HCT116 (cell line): ENCODE measurements around the gene SRCAP. TPM values are rescaled to one million over a fixed set of nuclear protein-coding genes. Genes with fewer than 3 reads are reported as not detected.

ENCODE experiments used
- ATAC-seq: fragments of 200-7000 bp; cut with Tn5 transposase; 2 replicates; pipeline ENCODE4 v1.9.1; 2020; ENCODE audit warnings: mild to moderate bottlenecking, moderate library complexity
- BruUV-seq: library from RNA; stranded (reverse); fragments of 400-500 nt; replicated peaks from 2 replicates; lab custom pipeline; 2021; lab: Mats Ljungman, UMichigan
- CTCF ChIA-PET: fragments of 300-600 bp; sonication (Branson Sonifier 250); formaldehyde crosslinking; loops from one replicate; lab custom pipeline; 2021; ENCODE audit warnings: antibody characterized with exemption; lab: Charles Lee
- POLR2A ChIA-PET: fragments of 300-600, 350-600 bp; sonication (Branson Sonifier 250); formaldehyde crosslinking; loops from one replicate; lab custom pipeline; 2021; ENCODE audit warnings: antibody characterized with exemption; lab: Charles Lee
- RAD21 ChIA-PET, 2 experiments: fragments of 300-600 bp; sonication (Branson Sonifier 250); formaldehyde crosslinking; loops; one replicate each; lab custom pipeline; 2023; ENCODE audit warnings: low total read pairs in 2 of 2; ENCODE audit not compliant: uncharacterized antibody in 2 of 2, unreplicated experiment in 2 of 2, low non-redundant PET in 1 of 2; lab: Charles Lee
- DNase-seq: peaks from one replicate; pipeline ENCODE4 v3.0.0-alpha.2; 2010; ENCODE audit warnings: low read depth, low spot score
- H2AFZ ChIP-seq: fragments of 200-600 bp; shearing (Covaris generic), sonication (generic); 2 replicates; pipeline ENCODE4 v1.6.1; 2017; ENCODE audit warnings: low read depth, mixed run types, mixed read lengths, antibody characterized with exemption, low read length; ENCODE audit not compliant: poor library complexity, severe bottlenecking
- H3K27ac ChIP-seq: 2 replicates; pipeline ENCODE4 v1.5.1; 2012; ENCODE audit warnings: low read depth, low read length
- H3K27me3 ChIP-seq: fragments of 200-600 bp; sonication (generic); 2 replicates; pipeline ENCODE4 v1.6.1; 2016; ENCODE audit warnings: mixed run types, low read length, mixed read lengths; ENCODE audit not compliant: insufficient read depth
- H3K36me3 ChIP-seq, 2 experiments: fragments of 200-500 bp in 1 of 2; fragments of 200-600 bp in 1 of 2; sonication (Bioruptor generic) in 1 of 2; sonication (generic) in 1 of 2; 2 replicates each; pipeline versions ENCODE4 v1.5.1 to v1.6.1; 2014 to 2016; ENCODE audit warnings: low read length in 2 of 2, inconsistent platforms in 1 of 2, mixed read lengths in 1 of 2, mixed run types in 1 of 2; ENCODE audit not compliant: insufficient read depth in 2 of 2, control insufficient read depth in 1 of 2
- H3K4me1 ChIP-seq, 2 experiments: fragments of 200-600 bp in 1 of 2; sonication (generic) in 1 of 2; 2 replicates each; pipeline versions ENCODE4 v1.5.1 to v1.6.1; 2012 to 2017; ENCODE audit warnings: low read length in 2 of 2, inconsistent platforms in 1 of 2, mild to moderate bottlenecking in 1 of 2, mixed read lengths in 1 of 2, mixed run types in 1 of 2, moderate library complexity in 1 of 2; ENCODE audit not compliant: insufficient read depth in 2 of 2, control insufficient read depth in 1 of 2
- H3K4me2 ChIP-seq: fragments of 200-600 bp; sonication (generic); 2 replicates; pipeline ENCODE4 v1.6.1; 2017; ENCODE audit warnings: mixed run types, low read length, mixed read lengths
- H3K4me3 ChIP-seq, 2 experiments: fragments of 200-600 bp in 1 of 2; sonication (generic) in 1 of 2; replicated peaks in 1 of 2; 2 replicates each; pipeline ENCODE4 v1.5.1; 2011 to 2016; ENCODE audit warnings: low read length in 2 of 2, control low read depth in 1 of 2, low read depth in 1 of 2, mild to moderate bottlenecking in 1 of 2, mixed read lengths in 1 of 2, mixed run types in 1 of 2
- H3K79me2 ChIP-seq: fragments of 200-600 bp; sonication (generic); 2 replicates; pipeline ENCODE4 v1.6.1; 2017; ENCODE audit warnings: mild to moderate bottlenecking, mixed run types, low read length, moderate library complexity, mixed read lengths; ENCODE audit not compliant: insufficient read depth
- H3K9ac ChIP-seq: fragments of 200-600 bp; sonication (generic); 2 replicates; pipeline ENCODE4 v1.6.1; 2016; ENCODE audit warnings: low read length, mixed read lengths
- H3K9me2 ChIP-seq: fragments of 200-600 bp; sonication (generic), shearing (Covaris generic); 2 replicates; pipeline ENCODE4 v1.6.1; 2017; ENCODE audit warnings: mixed run types, mild to moderate bottlenecking, moderate library complexity; ENCODE audit not compliant: insufficient read depth
- H3K9me3 ChIP-seq, 2 experiments: fragments of 200-500 bp in 1 of 2; fragments of 200-600 bp in 1 of 2; sonication (Bioruptor generic) in 1 of 2; sonication (generic) in 1 of 2; 2 replicates each; pipeline ENCODE4 v1.6.1; 2014 to 2017; ENCODE audit warnings: low read length in 2 of 2, mixed read lengths in 2 of 2, inconsistent platforms in 1 of 2, low read depth in 1 of 2, mild to moderate bottlenecking in 1 of 2, mixed run types in 1 of 2, moderate library complexity in 1 of 2; ENCODE audit not compliant: control insufficient read depth in 1 of 2, insufficient read depth in 1 of 2
- H4K20me1 ChIP-seq: fragments of 200-600 bp; sonication (generic), shearing (Covaris generic); 2 replicates; pipeline ENCODE4 v1.6.1; 2017; ENCODE audit warnings: mixed run types, mild to moderate bottlenecking, moderate library complexity; ENCODE audit not compliant: insufficient read depth
- CTCF ChIP-seq, 3 experiments: fragments of 200-600 bp in 1 of 3; sonication (generic) in 1 of 3; IDR thresholded peaks in 2 of 3; conservative IDR thresholded peaks in 1 of 3; 2 replicates each; pipeline ENCODE4 v1.5.1; 2012 to 2017; ENCODE audit warnings: low read depth in 2 of 3, low read length in 2 of 3, antibody characterized with exemption in 1 of 3, borderline replicate concordance in 1 of 3, control low read depth in 1 of 3, mild to moderate bottlenecking in 1 of 3, mixed read lengths in 1 of 3, mixed run types in 1 of 3, moderate library complexity in 1 of 3; ENCODE audit not compliant: insufficient read depth in 1 of 3
- RAD21 ChIP-seq: IDR thresholded peaks from 2 replicates; pipeline ENCODE4 v1.6.1; 2012; ENCODE audit warnings: low read depth, mild to moderate bottlenecking
- TCF7L2 ChIP-seq: IDR thresholded peaks from 2 replicates; pipeline ENCODE4 v1.7.0; 2011; ENCODE audit warnings: borderline replicate concordance, inconsistent platforms; ENCODE audit not compliant: insufficient read depth, insufficient read length; ENCODE audit errors: extremely low read depth
- ZNF274 ChIP-seq: fragments of 200-500 bp; sonication (Bioruptor generic); IDR thresholded peaks from 2 replicates; pipeline ENCODE4 v1.6.1; 2014; ENCODE audit warnings: mild to moderate bottlenecking, low read depth, low read length, inconsistent platforms
- intact Hi-C: fragments of 100-400 bp; cut with micrococcal nuclease; formaldehyde crosslinking; loops from 2 replicates; pipeline ENCODE4 v1.10.0; 2022
- total RNA-seq: library from RNA; stranded (reverse); gene quantifications from one replicate; pipeline ENCODE4 v1.2.1, GENCODE V29; 2021; ENCODE audit not compliant: unreplicated experiment

Gene SRCAP
- total RNA-seq, 1 experiment from 2014 or later: 59.6 TPM

- TF ChIP-seq CTCF (IDR thresholded peaks at IDR 0.05 in 2 of 3, conservative IDR thresholded peaks at IDR 0.05 in 1 of 3; ENCODE audit: borderline replicate concordance in 1 of 3, insufficient read depth in 1 of 3, low read depth in 2 of 3, low read length in 2 of 3) (no peak), ZNF274 (no peak), TCF7L2 (no peak), RAD21 (no peak)
- TF ChIP-seq, all 23 proteins: peak for 0
Observed at GRCh38 chr16:30736995-30737793, 38.2 kb downstream of the SRCAP start (continued).

GRCh38 chr16:30737794-30738648, 39.0 kb downstream of the SRCAP start:
- H3K79me2 ChIP-seq: peaks cover 30% of the 10 kb centered on the region
- ChIA-PET CTCF (no interaction called here), POLR2A (no interaction called here), RAD21 (no interaction called here)
- no peak overlapping the region for H3K9ac ChIP-seq
- peaks cover 29 to 36% of the 10 kb centered on the region in 2 experiments for H3K4me1 ChIP-seq
- H3K9me2 ChIP-seq: no peaks in the 10 kb centered on the region
- DNase-seq: no peak
- intact Hi-C loops: no loop called here
- H3K27me3 ChIP-seq: no peaks in the 10 kb centered on the region
- no peaks in the 10 kb centered on the region for H4K20me1 ChIP-seq
- BruUV-seq: no TSS peak
- H3K4me3 ChIP-seq: no peak overlapping the region
- no peak overlapping the region for H2AFZ ChIP-seq
- H3K27ac ChIP-seq: no peak overlapping the region; the same call in 1 of the 2 replicates
- H3K36me3 ChIP-seq: peaks cover 38 to 47% of the 10 kb centered on the region in 2 experiments; a peak in 3 of 4 replicates
- H3K9me3 ChIP-seq: no peaks in the 10 kb centered on the region
- no peak overlapping the region for H3K4me2 ChIP-seq
- no peak for ATAC-seq
- no peak for TF ChIP-seq CTCF (IDR thresholded peaks at IDR 0.05 in 2 of 3, conservative IDR thresholded peaks at IDR 0.05 in 1 of 3; ENCODE audit: borderline replicate concordance in 1 of 3, insufficient read depth in 1 of 3, low read depth in 2 of 3, low read length in 2 of 3)
